GM18873 (cell line): ENCODE measurements around the gene CCL24.
"Not testable (repeated sequence)": the region's sequence is repeated elsewhere in the genome, so short reads cannot be mapped to it uniquely, and the experiment has no call there.

Experiments
- ATAC-seq: cut with Tn5 transposase; IDR thresholded peaks from one replicate; pipeline ENCODE4 v1.9.1; 2021; ENCODE audit warnings: mild to moderate bottlenecking, moderate library complexity, moderate number of reproducible peaks; ENCODE audit not compliant: unreplicated experiment, low FRiP score

CCL24 gene

GRCh38 chr7:75820688-75821087, 7.1 kb upstream of the CCL24 start:
- no peak for ATAC-seq

GRCh38 chr7:75819711-75820110, 6.1 kb upstream of the CCL24 start:
- no peak for ATAC-seq

- ATAC-seq, result no peak
These were observed 4.9 kb upstream of the CCL24 start for GRCh38 chr7:75818472-75818871.

GRCh38 chr7:75817116-75817515, 3.5 kb upstream of the CCL24 start:
- no peak for ATAC-seq

GRCh38 chr7:75815418-75816064, 1.9 kb upstream of the CCL24 start:
- ATAC-seq, result no peak

- ATAC-seq, result no peak
These were observed 871 bp upstream of the CCL24 start for GRCh38 chr7:75814407-75814947.

- ATAC-seq, result no peak
These were observed 522 bp downstream of the CCL24 start for GRCh38 chr7:75813084-75813483.

GRCh38 chr7:75811894-75812678, 1.5 kb downstream of the CCL24 start:
- ATAC-seq, result no peak

- no peak for ATAC-seq
These were observed 4.2 kb downstream of the CCL24 start for GRCh38 chr7:75809396-75809795.

GRCh38 chr7:75808106-75808505, 5.5 kb downstream of the CCL24 start:
- ATAC-seq, result no peak

GRCh38 chr7:75807452-75807851, 6.2 kb downstream of the CCL24 start:
- no peak for ATAC-seq

GRCh38 chr7:75806560-75807307, 6.9 kb downstream of the CCL24 start:
- ATAC-seq, result no peak

- ATAC-seq, result no peak
These were observed 8.9 kb downstream of the CCL24 start for GRCh38 chr7:75804705-75805104.

- no peak for ATAC-seq
These were observed 9.6 kb downstream of the CCL24 start for GRCh38 chr7:75804004-75804403.

GRCh38 chr7:75802552-75802821, 11.1 kb downstream of the CCL24 start:
- no peak for ATAC-seq

- no peak for ATAC-seq
These were observed 14.8 kb downstream of the CCL24 start for GRCh38 chr7:75798770-75799169.

GRCh38 chr7:75796420-75796819, 17.2 kb downstream of the CCL24 start:
- ATAC-seq, result no peak

- no peak for ATAC-seq
These were observed 17.7 kb downstream of the CCL24 start for GRCh38 chr7:75795831-75796285.

- ATAC-seq, result no peak
These were observed 19.9 kb downstream of the CCL24 start for GRCh38 chr7:75793676-75794075.

GRCh38 chr7:75792567-75792966, 21.0 kb downstream of the CCL24 start:
- ATAC-seq, result not testable (repeated sequence)

- ATAC-seq, result no peak
These were observed 24.2 kb downstream of the CCL24 start for GRCh38 chr7:75789361-75789924.
